ENCODE measurements around the gene KRT76. TPM values are rescaled to one million over a fixed set of nuclear protein-coding genes. Genes with fewer than 3 reads are reported as not detected.

The KRT76 gene
- total RNA-seq, 2 donors from 2014 or later = not detected

- Mint-ChIP-seq H3K9me3 (no peaks in the 10 kb centered on the region), H3K36me3 (ENCODE audit: low read depth) (no peaks in the 10 kb centered on the region), H3K27ac (no peak overlapping the region), H3K27me3 (peaks cover 17% of the 10 kb centered on the region), H3K4me3 (no peak overlapping the region), H3K4me1 (no peaks in the 10 kb centered on the region)
- ATAC-seq (replicated peaks) = no peak
These were observed 40.0 kb upstream of the KRT76 start for GRCh38 chr12:52817003-52817698.

- Mint-ChIP-seq H3K36me3 (ENCODE audit: low read depth) (no peaks in the 10 kb centered on the region), H3K4me3 (no peak overlapping the region)
These were observed 38.8 kb upstream of the KRT76 start for GRCh38 chr12:52815676-52816588.

GRCh38 chr12:52815161-52815560, 38.0 kb upstream of the KRT76 start:
- H3K27me3 Mint-ChIP-seq = peaks cover 14% of the 10 kb centered on the region
- no peaks in the 10 kb centered on the region for H3K9me3 Mint-ChIP-seq
- ATAC-seq (replicated peaks) = no peak
- no peak overlapping the region for H3K27ac Mint-ChIP-seq
- H3K4me1 Mint-ChIP-seq = no peaks in the 10 kb centered on the region
- no peaks in the 10 kb centered on the region for H3K36me3 Mint-ChIP-seq (ENCODE audit: low read depth)
- no peak overlapping the region for H3K4me3 Mint-ChIP-seq

More at GRCh38 chr12:52815676-52816588, 38.8 kb upstream of the KRT76 start:
- Mint-ChIP-seq H3K9me3 (no peaks in the 10 kb centered on the region), H3K4me1 (no peaks in the 10 kb centered on the region), H3K27me3 (peaks cover 17% of the 10 kb centered on the region), H3K27ac (no peak overlapping the region)
- ATAC-seq (replicated peaks) = no peak

- no peak overlapping the region for H3K4me3 Mint-ChIP-seq
- no peaks in the 10 kb centered on the region for H3K9me3 Mint-ChIP-seq
- H3K27me3 Mint-ChIP-seq = peaks cover 12% of the 10 kb centered on the region
- ATAC-seq (replicated peaks) = no peak
- no peaks in the 10 kb centered on the region for H3K36me3 Mint-ChIP-seq (ENCODE audit: low read depth)
- H3K27ac Mint-ChIP-seq = no peak overlapping the region
- no peaks in the 10 kb centered on the region for H3K4me1 Mint-ChIP-seq
These were observed 37.6 kb upstream of the KRT76 start for GRCh38 chr12:52814710-52815155.

- peaks cover 12% of the 10 kb centered on the region for H3K27me3 Mint-ChIP-seq
- no peaks in the 10 kb centered on the region for H3K4me1 Mint-ChIP-seq
- H3K27ac Mint-ChIP-seq = no peak within 1 kb of the TSS
- ATAC-seq (replicated peaks) = no peak
- H3K9me3 Mint-ChIP-seq = no peaks in the 10 kb centered on the region
- H3K36me3 Mint-ChIP-seq (ENCODE audit: low read depth) = no peaks in the 10 kb centered on the region
- no peak within 1 kb of the TSS for H3K4me3 Mint-ChIP-seq
These were observed 37.0 kb upstream of the KRT76 start, which contains the start of gene KRT4 for GRCh38 chr12:52813885-52814709. Gene KRT4 (minus strand): TSS chr12:52814116. CDS start chr12:52814058, 58 bp downstream.

- Mint-ChIP-seq H3K4me1 (no peaks in the 10 kb centered on the region), H3K36me3 (ENCODE audit: low read depth) (no peaks in the 10 kb centered on the region), H3K4me3 (no peak overlapping the region), H3K27ac (no peak overlapping the region), H3K9me3 (no peaks in the 10 kb centered on the region), H3K27me3 (peaks cover 12% of the 10 kb centered on the region)
- ATAC-seq (replicated peaks) = no peak
These were observed 36.2 kb upstream of the KRT76 start for GRCh38 chr12:52813203-52813819.

- H3K4me1 Mint-ChIP-seq = no peaks in the 10 kb centered on the region
- H3K27ac Mint-ChIP-seq = no peak overlapping the region
- peaks cover 10% of the 10 kb centered on the region for H3K27me3 Mint-ChIP-seq
- no peaks in the 10 kb centered on the region for H3K36me3 Mint-ChIP-seq (ENCODE audit: low read depth)
- H3K9me3 Mint-ChIP-seq = no peaks in the 10 kb centered on the region
- no peak overlapping the region for H3K4me3 Mint-ChIP-seq
- no peak for ATAC-seq (replicated peaks)
These were observed 35.6 kb upstream of the KRT76 start for GRCh38 chr12:52812749-52813148.

GRCh38 chr12:52812073-52812400, 34.9 kb upstream of the KRT76 start:
- Mint-ChIP-seq H3K36me3 (ENCODE audit: low read depth) (no peaks in the 10 kb centered on the region), H3K27ac (no peak overlapping the region), H3K4me1 (no peaks in the 10 kb centered on the region), H3K4me3 (no peak overlapping the region), H3K27me3 (peaks cover 9% of the 10 kb centered on the region), H3K9me3 (no peaks in the 10 kb centered on the region)
- ATAC-seq (replicated peaks) = no peak

- H3K4me3 Mint-ChIP-seq = no peak overlapping the region
- H3K27me3 Mint-ChIP-seq = peaks cover 9% of the 10 kb centered on the region
- ATAC-seq (replicated peaks) = no peak
- H3K9me3 Mint-ChIP-seq = no peaks in the 10 kb centered on the region
- no peaks in the 10 kb centered on the region for H3K4me1 Mint-ChIP-seq
- H3K36me3 Mint-ChIP-seq (ENCODE audit: low read depth) = no peaks in the 10 kb centered on the region
- no peak overlapping the region for H3K27ac Mint-ChIP-seq
These were observed 34.3 kb upstream of the KRT76 start for GRCh38 chr12:52811191-52812072.

- no peak overlapping the region for H3K4me3 Mint-ChIP-seq
- no peaks in the 10 kb centered on the region for H3K9me3 Mint-ChIP-seq
- no peak overlapping the region for H3K27ac Mint-ChIP-seq
- no peak for ATAC-seq (replicated peaks)
- H3K27me3 Mint-ChIP-seq = peaks cover 9% of the 10 kb centered on the region
- H3K4me1 Mint-ChIP-seq = no peaks in the 10 kb centered on the region
- no peaks in the 10 kb centered on the region for H3K36me3 Mint-ChIP-seq (ENCODE audit: low read depth)
These were observed 33.4 kb upstream of the KRT76 start for GRCh38 chr12:52810554-52810953.

- no peak overlapping the region for H3K4me3 Mint-ChIP-seq
- ATAC-seq (replicated peaks) = no peak
- H3K36me3 Mint-ChIP-seq (ENCODE audit: low read depth) = no peaks in the 10 kb centered on the region
- H3K27ac Mint-ChIP-seq = no peak overlapping the region
- H3K9me3 Mint-ChIP-seq = no peaks in the 10 kb centered on the region
- H3K27me3 Mint-ChIP-seq = peaks cover 6% of the 10 kb centered on the region
- H3K4me1 Mint-ChIP-seq = no peaks in the 10 kb centered on the region
These were observed 32.0 kb upstream of the KRT76 start for GRCh38 chr12:52809166-52809565.

GRCh38 chr12:52808573-52809160, 31.5 kb upstream of the KRT76 start:
- Mint-ChIP-seq H3K9me3 (no peaks in the 10 kb centered on the region), H3K4me1 (no peaks in the 10 kb centered on the region), H3K27me3 (peaks cover 5% of the 10 kb centered on the region), H3K4me3 (no peak overlapping the region), H3K36me3 (ENCODE audit: low read depth) (no peaks in the 10 kb centered on the region), H3K27ac (no peak overlapping the region)
- no peak for ATAC-seq (replicated peaks)

Measured in activated T-helper 17 cell treated with anti-CD3 and anti-CD28 coated beads, Interleukin-2, amount 50 U/mL, for 72 hours (primary cell).